IPS-18c (cell line): ENCODE results near the gene KNCN.

Experiments used
- H3K4me3 ChIP-seq: 2 replicates; pipeline ENCODE4 v1.7.0; 2013; ENCODE audit warnings: low read depth, mild to moderate bottlenecking, low read length, moderate library complexity; ENCODE audit not compliant: insufficient read depth
- H3K9me3 ChIP-seq: one replicate; pipeline ENCODE4 v1.6.1; 2013; ENCODE audit warnings: mild to moderate bottlenecking, low read length, moderate library complexity; ENCODE audit not compliant: control insufficient read depth, insufficient read depth

Gene KNCN

DNA sequence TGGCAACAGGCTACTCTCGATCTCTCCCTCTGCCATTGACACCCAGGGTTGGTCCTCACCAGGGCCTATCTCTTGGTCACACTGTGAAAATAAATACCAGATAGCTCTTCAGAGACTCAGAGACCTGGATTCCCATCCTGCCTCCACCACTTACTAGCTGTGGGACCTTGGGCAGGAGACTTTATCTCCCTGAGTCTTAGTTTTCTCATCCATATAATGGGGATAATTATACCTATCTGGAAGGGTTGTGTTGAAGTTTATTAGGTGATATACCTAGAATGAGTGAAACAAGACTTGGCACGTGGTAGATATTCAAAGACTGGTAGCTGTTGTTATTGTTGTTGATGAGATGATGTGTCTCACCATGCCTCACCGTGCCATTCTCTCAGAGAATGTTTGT lies 54.4 kb downstream of the KNCN start:
- Histone ChIP-seq H3K4me3 (no peak overlapping the region), H3K9me3 (no peaks in the 10 kb centered on the region)

DNA sequence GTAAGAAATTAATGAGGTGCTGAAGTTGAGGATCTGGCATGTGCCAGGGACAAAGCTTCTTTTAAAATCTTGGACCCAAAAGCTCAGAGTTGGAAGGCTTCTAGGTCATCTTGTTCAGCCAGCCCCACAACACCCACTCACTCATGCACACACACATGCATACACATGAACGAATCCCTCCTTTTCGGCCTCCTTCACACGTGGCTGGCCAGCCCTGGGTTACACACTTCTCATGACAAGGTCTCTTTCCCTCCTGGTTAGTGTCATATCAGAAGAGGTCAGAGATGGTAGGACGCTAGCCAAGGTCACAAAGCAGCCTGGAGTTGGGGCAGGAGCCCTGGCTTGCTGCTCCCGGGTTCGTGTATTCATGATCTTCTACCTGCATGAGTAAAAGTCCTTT lies 54.9 kb downstream of the KNCN start:
- Histone ChIP-seq H3K4me3 (no peak overlapping the region), H3K9me3 (no peaks in the 10 kb centered on the region)

- Histone ChIP-seq H3K4me3 (no peak overlapping the region), H3K9me3 (no peaks in the 10 kb centered on the region)
These were observed 55.7 kb downstream of the KNCN start for GRCh38 chr1:46495778-46496177.
